Spleen (tissue), 11 donors: Measurements from ENCODE around the gene RMI1. TPM values are rescaled to one million over a fixed set of nuclear protein-coding genes. Genes with fewer than 3 reads are reported as not detected.

Source experiments
- DNase-seq: peaks from one replicate; pipeline ENCODE4 v3.0.0-alpha.2; 2020
- H3K27ac ChIP-seq, 8 donors: fragments of 200-600 bp; sonication (generic) in 7 of 8; 1 replicate in 4 of 8; 2 replicates in 4 of 8; pipeline versions ENCODE4 v1.5.0 to v1.8.0; 2016 to 2021; ENCODE audit warnings: inconsistent platforms in 4 of 8, mild to moderate bottlenecking in 4 of 8, moderate library complexity in 1 of 8
- H3K27me3 ChIP-seq, 7 donors: fragments of 200-600 bp; sonication (generic) in 6 of 7; replicated peaks in 1 of 7; 1 replicate in 4 of 7; 2 replicates in 3 of 7; pipeline versions ENCODE4 v1.5.0 to v1.8.0; 2016 to 2021; ENCODE audit warnings: inconsistent platforms in 3 of 7, mild to moderate bottlenecking in 1 of 7
- H3K36me3 ChIP-seq, 6 donors: fragments of 200-600 bp; sonication (generic) in 5 of 6; 1 replicate in 4 of 6; 2 replicates in 2 of 6; pipeline versions ENCODE4 v1.5.0 to v1.8.0; 2016 to 2021; ENCODE audit warnings: inconsistent platforms in 2 of 6
- H3K4me1 ChIP-seq, 6 donors: fragments of 200-600 bp; sonication (generic) in 5 of 6; 1 replicate in 3 of 6; 2 replicates in 3 of 6; pipeline versions ENCODE4 v1.5.0 to v1.8.0; 2016 to 2021; ENCODE audit warnings: inconsistent platforms in 3 of 6
- H3K4me3 ChIP-seq, 8 donors: fragments of 200-600 bp; sonication (generic) in 7 of 8; 1 replicate in 4 of 8; 2 replicates in 4 of 8; pipeline versions ENCODE4 v1.5.0 to v1.8.0; 2016 to 2021; ENCODE audit warnings: inconsistent platforms in 4 of 8, mild to moderate bottlenecking in 4 of 8, moderate library complexity in 2 of 8
- H3K9me3 ChIP-seq, 8 donors: fragments of 200-600 bp; sonication (generic) in 7 of 8; 1 replicate in 4 of 8; 2 replicates in 4 of 8; pipeline versions ENCODE4 v1.5.0 to v1.8.0; 2016 to 2021; ENCODE audit warnings: inconsistent platforms in 4 of 8
- CTCF ChIP-seq, 11 experiments: fragments of 200-600 bp in 7 of 11; fragments of 450-650 bp in 4 of 11; sonication (generic) in 4 of 11; IDR thresholded peaks in 8 of 11; conservative IDR thresholded peaks in 3 of 11; 1 replicate in 7 of 11; 2 replicates in 4 of 11; pipeline versions ENCODE4 v1.4.0 to v1.8.0; 2016 to 2021; ENCODE audit warnings: antibody characterized with exemption in 11 of 11, inconsistent platforms in 4 of 11, mild to moderate bottlenecking in 1 of 11
- POLR2A ChIP-seq, 3 donors: fragments of 450-650 bp; IDR thresholded peaks; one replicate each; pipeline ENCODE4 v1.5.1; 2017; ENCODE audit warnings: antibody characterized with exemption in 3 of 3, mild to moderate bottlenecking in 1 of 3
- POLR2AphosphoS5 ChIP-seq, 3 donors: sonication (generic); formaldehyde crosslinking; IDR thresholded peaks; one replicate each; pipeline ENCODE4 v1.5.1; 2017; ENCODE audit warnings: antibody characterized with exemption in 3 of 3
- WGBS, 5 donors: extraction: QIAGEN DNeasy Blood & Tissue Kit in 3 of 5; methylation state at CpG; one replicate each; pipeline versions ENCODE4 v1.1.5 to v1.1.7; 2013 to 2018; 5-methylcytosine and 5-hydroxymethylcytosine counted together
- intact Hi-C: fragments of 100-400 bp; cut with DNase I; formaldehyde crosslinking; loops from one replicate; pipeline ENCODE4 v1.15.0; 2023; ENCODE audit warnings: low total_unique reads
- polyA plus RNA-seq, 3 donors: library from polyadenylated mRNA; stranded (reverse); fragments of 200-250 nt; gene quantifications; one replicate each; pipeline ENCODE4 v1.2.1, GENCODE V29; 2013
- total RNA-seq, 7 donors: library from RNA; depleted of rRNA in 3 of 7; stranded (reverse); fragments of >200 nt in 3 of 7; fragmentation: NEBNext Ultra II Directional in 4 of 7; extraction: Animal tissue kit (Norgen Biotek cat#: 25700) in 4 of 7; gene quantifications; one replicate each; pipeline versions ENCODE4 v1.1.0 to v1.2.1, GENCODE V29; 2016 to 2021
- donor health status: healthy with polysubstance abuse.
- donor health status: DM: no; HTN: no; CAD: no; lungs with moderate emphysema.
- donor health status: DM: no; HTN: no; CAD: no.
- donor health status: Bipolar disorder and iron deficiency.
- donor health status: healthy.
- donor health status: DM: no; HTN: no; CAD: no.
- donor health status: DM: yes; HTN: yes; CAD: no.

RMI1 gene
- total and polyA plus RNA-seq, 10 donors: 4.2 to 19.5 (median 12.9) TPM

- WGBS, 5 donors: 1 to 2% (median 1%) methylated on average over 25 to 29 of the region's 29 CpGs
- Histone ChIP-seq H3K27me3 (no peaks in the 10 kb centered on the region), H3K27ac (peak overlapping the region; percentile 97 to 100 (median 99)), H3K4me1 (peaks cover 23 to 77% (median 47%) of the 10 kb centered on the region in 6 donors), H3K9me3 (no peaks in the 10 kb centered on the region), H3K4me3 (peak overlapping the region; percentile 75 to 97 (median 91)), H3K36me3 (peaks cover 0 to 19% (median 12%) of the 10 kb centered on the region in 6 donors)
- TF ChIP-seq CTCF (IDR thresholded peaks at IDR 0.05 in 8 of 11, conservative IDR thresholded peaks at IDR 0.05 in 3 of 11) (no peak), POLR2AphosphoS5 (IDR thresholded peaks at IDR 0.05) (no peak), POLR2A (IDR thresholded peaks at IDR 0.05) (no peak)
- intact Hi-C loops: loop anchor here (10.0 kb wide), 1 partner anchor 174 kb away; no protein-coding TSS in a partner anchor
- no peak for DNase-seq
Observed at GRCh38 chr9:83981126-83981871, 694 bp downstream of the RMI1 start.

- intact Hi-C loops: loop anchor here (10.0 kb wide), 1 partner anchor 169 kb away; no protein-coding TSS in a partner anchor
- Histone ChIP-seq H3K4me1 (peaks cover 4 to 70% (median 33%) of the 10 kb centered on the region in 6 donors), H3K36me3 (peaks cover 0 to 29% (median 0%) of the 10 kb centered on the region in 6 donors), H3K27me3 (no peaks in the 10 kb centered on the region), H3K27ac (peak overlapping the region in 2 of 8 donors; percentile 5 to 22), H3K9me3 (no peaks in the 10 kb centered on the region), H3K4me3 (no peak overlapping the region)
- no peak for TF ChIP-seq POLR2A (IDR thresholded peaks at IDR 0.05)
- no peak for TF ChIP-seq CTCF (IDR thresholded peaks at IDR 0.05 in 8 of 11, conservative IDR thresholded peaks at IDR 0.05 in 3 of 11)
- no peak for TF ChIP-seq POLR2AphosphoS5 (IDR thresholded peaks at IDR 0.05)
- no peak for DNase-seq
- WGBS, 5 donors: 56 to 64% (median 58%) methylated on average over 3 of the region's 3 CpGs
Observed at GRCh38 chr9:83986195-83986594, 5.6 kb downstream of the RMI1 start.

GRCh38 chr9:83986765-83987401 lies 6.3 kb downstream of the RMI1 start:
- no peaks in the 10 kb centered on the region for H3K27me3 ChIP-seq
- peaks cover 4 to 63% (median 26%) of the 10 kb centered on the region in 6 donors for H3K4me1 ChIP-seq
- H3K27ac ChIP-seq: peak overlapping the region in 1 of 8 donors; percentile 11
- no peak for DNase-seq
- H3K36me3 ChIP-seq: peaks cover 0 to 29% (median 0%) of the 10 kb centered on the region in 6 donors
- WGBS, 5 donors: 77 to 88% (median 82%) methylated on average over 11 of the region's 11 CpGs
- H3K9me3 ChIP-seq: no peaks in the 10 kb centered on the region
- H3K4me3 ChIP-seq: no peak overlapping the region
- intact Hi-C loops: loop anchor here (10.0 kb wide), 1 partner anchor 168 kb away; no protein-coding TSS in a partner anchor
- no peak for TF ChIP-seq POLR2A (IDR thresholded peaks at IDR 0.05)
- TF ChIP-seq POLR2AphosphoS5 (IDR thresholded peaks at IDR 0.05): no peak
- TF ChIP-seq CTCF (IDR thresholded peaks at IDR 0.05 in 8 of 11, conservative IDR thresholded peaks at IDR 0.05 in 3 of 11): no peak

- intact Hi-C loops: loop anchor here (10.0 kb wide), 1 partner anchor 167 kb away; no protein-coding TSS in a partner anchor
- Histone ChIP-seq H3K27ac (no peak overlapping the region), H3K27me3 (no peaks in the 10 kb centered on the region), H3K4me3 (no peak overlapping the region), H3K36me3 (peaks cover 0 to 29% (median 0%) of the 10 kb centered on the region in 6 donors), H3K4me1 (peaks cover 4 to 58% (median 22%) of the 10 kb centered on the region in 6 donors), H3K9me3 (no peaks in the 10 kb centered on the region)
- TF ChIP-seq POLR2A (IDR thresholded peaks at IDR 0.05) (no peak), CTCF (IDR thresholded peaks at IDR 0.05 in 8 of 11, conservative IDR thresholded peaks at IDR 0.05 in 3 of 11) (no peak), POLR2AphosphoS5 (IDR thresholded peaks at IDR 0.05) (no peak)
- DNase-seq: no peak
- WGBS, 5 donors: 70 to 92% (median 88%) methylated on average over 1 of the region's 1 CpG
Observed at GRCh38 chr9:83987402-83987791, 6.8 kb downstream of the RMI1 start.
